ENCODE data around the gene UQCRC1.

GRCh38 chr3:48552111-48552951, 57.1 kb downstream of the UQCRC1 start:
- TF ChIP-seq POLR2A (IDR thresholded peaks at IDR 0.05; ENCODE audit: low read length): no peak
- TF ChIP-seq NR3C1 (IDR thresholded peaks at IDR 0.05): no peak
- no peak for TF ChIP-seq CTCF (IDR thresholded peaks at IDR 0.05)
- TF ChIP-seq CHD2 (IDR thresholded peaks at IDR 0.05; ENCODE audit: low read length, partially characterized antibody): no peak
- no peak for TF ChIP-seq CHD4 (IDR thresholded peaks at IDR 0.05; ENCODE audit: borderline replicate concordance)
- TF ChIP-seq SMC3 (IDR thresholded peaks at IDR 0.05): no peak

Data from A549 (cell line).